GM18907 (cell line): ENCODE measurements around the gene NFATC3.
"Not testable (repeated sequence)": the region's sequence is repeated elsewhere in the genome, so short reads cannot be mapped to it uniquely, and the experiment has no call there.

Experiments used
- ATAC-seq: cut with Tn5 transposase; IDR thresholded peaks from one replicate; pipeline ENCODE4 v1.9.1; 2021; ENCODE audit warnings: mild to moderate bottlenecking, moderate library complexity; ENCODE audit not compliant: unreplicated experiment

NFATC3 gene

GRCh38 chr16:68088130-68088972 lies 3.2 kb downstream of the NFATC3 start:
- ATAC-seq = no peak

GRCh38 chr16:68089067-68089466 lies 3.9 kb downstream of the NFATC3 start:
- ATAC-seq = no peak

- ATAC-seq = no peak
Measured at GRCh38 chr16:68090130-68090529, 5.0 kb downstream of the NFATC3 start.

- no peak for ATAC-seq
Measured at GRCh38 chr16:68090533-68090932, 5.4 kb downstream of the NFATC3 start.

- no peak for ATAC-seq
Measured at GRCh38 chr16:68091380-68092261, 6.5 kb downstream of the NFATC3 start.

GRCh38 chr16:68092275-68092674 lies 7.1 kb downstream of the NFATC3 start:
- not testable (repeated sequence) for ATAC-seq

GRCh38 chr16:68093816-68094613 lies 8.8 kb downstream of the NFATC3 start:
- ATAC-seq = no peak

- no peak for ATAC-seq
Measured at GRCh38 chr16:68094614-68094934, 9.4 kb downstream of the NFATC3 start.

- no peak for ATAC-seq
Measured at GRCh38 chr16:68096491-68096890, 11.3 kb downstream of the NFATC3 start.

- no peak for ATAC-seq
Measured at GRCh38 chr16:68097088-68097487, 11.9 kb downstream of the NFATC3 start.

- no peak for ATAC-seq
Measured at GRCh38 chr16:68097895-68098294, 12.7 kb downstream of the NFATC3 start.

- no peak for ATAC-seq
Measured at GRCh38 chr16:68100488-68100887, 15.3 kb downstream of the NFATC3 start.

- ATAC-seq = no peak
Measured at GRCh38 chr16:68105611-68106010, 20.4 kb downstream of the NFATC3 start.

GRCh38 chr16:68107230-68107928 lies 22.2 kb downstream of the NFATC3 start:
- ATAC-seq = not testable (repeated sequence)

- ATAC-seq = not testable (repeated sequence)
Measured at GRCh38 chr16:68109156-68109555, 24.0 kb downstream of the NFATC3 start.

GRCh38 chr16:68110611-68111010 lies 25.4 kb downstream of the NFATC3 start:
- not testable (repeated sequence) for ATAC-seq

- ATAC-seq = no peak
Measured at GRCh38 chr16:68111379-68111778, 26.2 kb downstream of the NFATC3 start.

GRCh38 chr16:68113059-68113761 lies 28.0 kb downstream of the NFATC3 start:
- ATAC-seq = no peak

GRCh38 chr16:68113765-68114240 lies 28.6 kb downstream of the NFATC3 start:
- no peak for ATAC-seq

- ATAC-seq = not testable (repeated sequence)
Measured at GRCh38 chr16:68114939-68115338, 29.8 kb downstream of the NFATC3 start.
